ENCODE results near the gene ZNF574. TPM values are rescaled to one million over a fixed set of nuclear protein-coding genes. Genes with fewer than 3 reads are reported as not detected.

Gene ZNF574
- total and polyA plus RNA-seq, 2 of the 8 experiments (the other 6 are each of a cell fraction or from before 2014, with no cell fraction given) = 27.0 to 38.8 TPM

- H3K79me1 ChIP-seq (ENCODE audit: low read depth, low read length) = no peaks in the 10 kb centered on the region
- no peak overlapping the region for H2BK120ac ChIP-seq (replicated peaks; ENCODE audit: low read depth, low read length)
- no peak overlapping the region for H4K8ac ChIP-seq (ENCODE audit: extremely low read depth, insufficient read depth, low read length)
- no peak overlapping the region for H3K14ac ChIP-seq (ENCODE audit: insufficient read length)
- no peak overlapping the region for H4K91ac ChIP-seq (replicated peaks; ENCODE audit: insufficient read length, low read length)
- DNase-seq (ENCODE audit: low read depth in 1 of 2, low spot score in 2 of 2) (no peak), FAIRE-seq (no peak)
- H4K5ac ChIP-seq (ENCODE audit: insufficient read length, low read depth, low read length) = no peak overlapping the region
- TF ChIP-seq POLR2A (IDR thresholded peaks at IDR 0.05; ENCODE audit: control extremely low read depth in 1 of 2, low read depth in 2 of 2, low read length in 2 of 2) (no peak), CBX5 (IDR thresholded peaks at IDR 0.05; ENCODE audit: low read depth, low read length) (no peak), ASH2L (IDR thresholded peaks at IDR 0.05; ENCODE audit: low read length) (no peak), KDM4A (IDR thresholded peaks at IDR 0.05; ENCODE audit: low read depth, low read length, severe bottlenecking) (no peak), ATF2 (IDR thresholded peaks at IDR 0.05; ENCODE audit: low read length) (no peak), RFX5 (IDR thresholded peaks at IDR 0.05; ENCODE audit: borderline replicate concordance, low read depth, low read length) (no peak), EGR1 (IDR thresholded peaks at IDR 0.05; ENCODE audit: borderline replicate concordance, low read depth, low read length) (no peak)
- TF ChIP-seq, protein P1, sequence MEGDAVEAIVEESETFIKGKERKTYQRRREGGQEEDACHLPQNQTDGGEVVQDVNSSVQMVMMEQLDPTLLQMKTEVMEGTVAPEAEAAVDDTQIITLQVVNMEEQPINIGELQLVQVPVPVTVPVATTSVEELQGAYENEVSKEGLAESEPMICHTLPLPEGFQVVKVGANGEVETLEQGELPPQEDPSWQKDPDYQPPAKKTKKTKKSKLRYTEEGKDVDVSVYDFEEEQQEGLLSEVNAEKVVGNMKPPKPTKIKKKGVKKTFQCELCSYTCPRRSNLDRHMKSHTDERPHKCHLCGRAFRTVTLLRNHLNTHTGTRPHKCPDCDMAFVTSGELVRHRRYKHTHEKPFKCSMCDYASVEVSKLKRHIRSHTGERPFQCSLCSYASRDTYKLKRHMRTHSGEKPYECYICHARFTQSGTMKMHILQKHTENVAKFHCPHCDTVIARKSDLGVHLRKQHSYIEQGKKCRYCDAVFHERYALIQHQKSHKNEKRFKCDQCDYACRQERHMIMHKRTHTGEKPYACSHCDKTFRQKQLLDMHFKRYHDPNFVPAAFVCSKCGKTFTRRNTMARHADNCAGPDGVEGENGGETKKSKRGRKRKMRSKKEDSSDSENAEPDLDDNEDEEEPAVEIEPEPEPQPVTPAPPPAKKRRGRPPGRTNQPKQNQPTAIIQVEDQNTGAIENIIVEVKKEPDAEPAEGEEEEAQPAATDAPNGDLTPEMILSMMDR (IDR thresholded peaks at IDR 0.05; ENCODE audit: control extremely low read depth in 1 of 3, insufficient read depth in 1 of 3, low read depth in 1 of 3, low read length in 3 of 3) = no peak
- no peak overlapping the region for H3K56ac ChIP-seq (replicated peaks; ENCODE audit: insufficient read length, low read depth, low read length)
- H3K27me3 ChIP-seq (replicated peaks in 1 of 4; ENCODE audit: control insufficient read depth in 3 of 4, extremely low read depth in 1 of 4, insufficient read depth in 3 of 4, low read length in 3 of 4) = no peaks in the 10 kb centered on the region
- H4K20me1 ChIP-seq (replicated peaks in 1 of 2; ENCODE audit: control insufficient read depth in 1 of 2, insufficient read depth in 2 of 2, low read length in 2 of 2) = no peaks in the 10 kb centered on the region
- WGBS, 2 experiments (ENCODE audit: extremely low coverage in 1 of 2, insufficient coverage in 1 of 2, insufficient read length in 1 of 2, insufficient replicate concordance in 2 of 2, low coverage in 1 of 2, low lambda C conversion rate in 2 of 2, missing lambda C conversion rate in 1 of 2) = 85% methylated on average over 4 of the region's 4 CpGs; no CpG with 5 or more reads in 1 of the 2 experiments
- no peaks in the 10 kb centered on the region for H3K23me2 ChIP-seq (ENCODE audit: low read depth, low read length)
- H2AK5ac ChIP-seq (ENCODE audit: low read depth, low read length) = no peak overlapping the region
- H2BK5ac ChIP-seq (ENCODE audit: low read depth, low read length) = no peak overlapping the region
- peaks cover 8 to 12% (median 10%) of the 10 kb centered on the region in 4 experiments for H3K4me1 ChIP-seq (replicated peaks in 1 of 4; ENCODE audit: control insufficient read depth in 3 of 4, insufficient read depth in 4 of 4, low read length in 3 of 4)
- H2BK20ac ChIP-seq (ENCODE audit: low read length) = no peak overlapping the region
- no peak overlapping the region for H3K4me3 ChIP-seq (ENCODE audit: extremely low read depth in 1 of 4, insufficient read depth in 2 of 4, low read depth in 3 of 4, low read length in 4 of 4)
- no peak overlapping the region for H2AFZ ChIP-seq (ENCODE audit: low read length)
- H3K4me2 ChIP-seq (ENCODE audit: insufficient read depth in 1 of 2, low read depth in 2 of 2, low read length in 2 of 2) = no peak overlapping the region
- no peak overlapping the region for H2BK15ac ChIP-seq (ENCODE audit: low read length)
- no peak overlapping the region for H3K4ac ChIP-seq (replicated peaks; ENCODE audit: insufficient read length, low read depth, low read length)
- H3K27ac ChIP-seq (ENCODE audit: low read depth, low read length) = no peak overlapping the region
- ChIA-PET POLR2A (ENCODE audit: partially characterized antibody) (interaction anchor here (1.2 kb wide), 1 partner anchor 16 kb away, joined by 4 read pairs; the partner anchor contains the start of gene POU2F2), CTCF (ENCODE audit: partially characterized antibody) (interaction anchor here (1.1 to 8.5 kb wide), 6 partner anchors 8 to 87 kb away, joined by 4 to 146 read pairs (median 22); partner anchors contain the start of gene POU2F2)
- H3K36me3 ChIP-seq (ENCODE audit: control insufficient read depth in 2 of 4, insufficient read depth in 4 of 4, low read length in 3 of 4) = no peaks in the 10 kb centered on the region
- no peak overlapping the region for H3K18ac ChIP-seq (ENCODE audit: extremely low read depth, low read length)
- no peaks in the 10 kb centered on the region for H3K79me2 ChIP-seq (ENCODE audit: control insufficient read depth in 1 of 2, insufficient read depth in 2 of 2, low read length in 2 of 2)
- no peak overlapping the region for H2BK12ac ChIP-seq (ENCODE audit: low read depth, low read length)
- no peak overlapping the region for H3K9ac ChIP-seq (replicated peaks in 1 of 4; ENCODE audit: extremely low read depth in 1 of 4, low read depth in 3 of 4, low read length in 3 of 4)
- H3K9me3 ChIP-seq (ENCODE audit: insufficient read depth in 2 of 2, low read depth in 1 of 2, low read length in 1 of 2) = no peaks in the 10 kb centered on the region
- H3K23ac ChIP-seq (ENCODE audit: insufficient read length) = no peak overlapping the region
These were observed 39.7 kb downstream of the ZNF574 start for GRCh38 chr19:42115705-42116104.
